GM18868 (cell line): ENCODE data around the gene SULT2B1.

Source experiments
- ATAC-seq: cut with Tn5 transposase; IDR thresholded peaks from one replicate; pipeline ENCODE4 v1.9.1; 2021; ENCODE audit warnings: mild to moderate bottlenecking, moderate library complexity; ENCODE audit not compliant: unreplicated experiment

Gene SULT2B1

GRCh38 chr19:48646722-48647216 is 94.8 kb downstream of the SULT2B1 start:
- no peak for ATAC-seq

GRCh38 chr19:48648134-48648533 is 96.2 kb downstream of the SULT2B1 start:
- ATAC-seq, result no peak
